MM.1S (cell line): ENCODE data around the gene RTP1.

Experiments used
- CTCF ChIP-seq: fragments of 300-600 bp; sonication (generic); IDR thresholded peaks from 2 replicates; pipeline ENCODE4 v1.5.1; 2016; ENCODE audit warnings: antibody characterized with exemption, low read length, mixed read lengths
- EZH2 ChIP-seq: fragments of 300-600 bp; sonication (generic); optimal IDR thresholded peaks from 2 replicates; pipeline ENCODE3; 2017; ENCODE audit warnings: low read depth, mild to moderate bottlenecking, antibody characterized with exemption, low read length, mixed read lengths
- EZH2phosphoT487 ChIP-seq: fragments of 300-600 bp; sonication (generic); IDR thresholded peaks from 2 replicates; pipeline ENCODE4 v1.6.1; 2018; ENCODE audit warnings: antibody characterized with exemption, low read length

- TF ChIP-seq CTCF (no peak), EZH2phosphoT487 (no peak), EZH2 (no peak)
Observed at GRCh38 chr3:187227658-187228258, 30.5 kb downstream of the RTP1 start.
